GM18507 (cell line): ENCODE measurements around the gene CLIC5.

Experiments
- DNase-seq: peaks from one replicate; pipeline ENCODE4 v3.0.0; 2011; ENCODE audit warnings: low read depth; ENCODE audit not compliant: insufficient read length; ENCODE audit errors: extremely low spot score
- FAIRE-seq: peaks from 2 replicates; lab custom pipeline; 2011; peaks lifted over from hg19 to GRCh38; lab: Jason Lieb, UNC

The CLIC5 gene

DNA sequence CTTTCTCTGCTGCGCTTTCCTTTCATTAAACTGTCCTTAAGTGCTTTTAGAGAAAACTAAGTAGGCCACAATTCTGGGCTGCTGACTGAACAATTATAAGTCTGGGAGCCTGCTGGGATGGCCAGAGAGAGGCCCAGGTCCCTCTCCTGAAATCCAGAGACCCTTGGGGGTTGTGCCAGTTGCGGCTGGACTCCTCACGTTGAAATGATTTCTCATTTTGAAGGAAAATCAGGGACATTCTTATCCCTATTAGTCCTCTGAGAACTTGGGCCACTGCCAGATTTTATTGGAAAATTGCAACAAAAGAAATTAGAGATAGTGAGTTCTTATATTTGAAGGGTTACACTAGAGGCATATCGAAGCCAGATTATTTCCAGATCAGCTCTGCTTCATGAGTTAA, 145.1 kb downstream of the CLIC5 start:
- FAIRE-seq: no peak

DNA sequence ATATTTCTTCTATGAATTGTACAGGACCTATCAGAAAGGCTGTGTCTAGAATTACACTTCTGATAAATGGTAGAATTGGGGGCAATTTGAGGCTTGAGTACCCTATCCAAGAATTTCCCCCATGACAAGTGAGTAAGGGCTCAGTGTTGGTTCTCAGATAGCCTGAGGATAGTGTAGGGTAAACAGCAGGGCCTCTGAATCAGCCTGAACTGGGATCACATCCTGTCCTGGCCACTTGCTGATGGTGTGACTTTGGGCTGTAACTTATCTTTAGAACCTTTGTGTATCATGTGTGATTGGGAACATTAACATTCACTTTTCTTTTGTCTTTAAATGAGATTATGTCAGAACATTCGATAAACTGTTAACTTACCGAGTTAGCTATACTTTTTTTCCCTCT, 151.0 kb downstream of the CLIC5 start:
- DNase-seq: no peak
- FAIRE-seq: no peak

More for the DNA sequence above, 145.1 kb downstream of the CLIC5 start:
- DNase-seq: no peak

DNA sequence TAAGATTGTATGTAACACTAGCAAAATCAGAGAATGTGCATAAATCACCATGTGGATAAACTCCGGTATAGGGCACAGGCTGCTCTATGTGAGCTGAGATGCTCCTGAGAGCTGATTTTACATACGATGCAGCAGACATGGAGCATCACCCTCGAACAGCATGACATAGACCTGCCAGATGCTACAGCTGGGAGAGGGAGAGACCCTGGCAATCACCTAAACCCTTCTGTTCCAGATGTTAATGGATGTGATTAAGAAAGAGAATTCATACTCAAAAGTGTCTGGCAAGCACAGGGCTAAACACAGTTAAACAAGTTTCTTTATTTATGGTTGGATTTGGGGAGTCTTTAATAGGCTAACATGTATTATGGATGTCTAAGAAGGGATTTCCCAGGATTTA, 157.0 kb downstream of the CLIC5 start:
- FAIRE-seq: no peak
- DNase-seq: no peak

- FAIRE-seq: no peak
- DNase-seq: no peak
Observed at GRCh38 chr6:45857827-45858226, 157.8 kb downstream of the CLIC5 start.

- FAIRE-seq: no peak
Observed at GRCh38 chr6:45855642-45856394, 159.8 kb downstream of the CLIC5 start.

DNA sequence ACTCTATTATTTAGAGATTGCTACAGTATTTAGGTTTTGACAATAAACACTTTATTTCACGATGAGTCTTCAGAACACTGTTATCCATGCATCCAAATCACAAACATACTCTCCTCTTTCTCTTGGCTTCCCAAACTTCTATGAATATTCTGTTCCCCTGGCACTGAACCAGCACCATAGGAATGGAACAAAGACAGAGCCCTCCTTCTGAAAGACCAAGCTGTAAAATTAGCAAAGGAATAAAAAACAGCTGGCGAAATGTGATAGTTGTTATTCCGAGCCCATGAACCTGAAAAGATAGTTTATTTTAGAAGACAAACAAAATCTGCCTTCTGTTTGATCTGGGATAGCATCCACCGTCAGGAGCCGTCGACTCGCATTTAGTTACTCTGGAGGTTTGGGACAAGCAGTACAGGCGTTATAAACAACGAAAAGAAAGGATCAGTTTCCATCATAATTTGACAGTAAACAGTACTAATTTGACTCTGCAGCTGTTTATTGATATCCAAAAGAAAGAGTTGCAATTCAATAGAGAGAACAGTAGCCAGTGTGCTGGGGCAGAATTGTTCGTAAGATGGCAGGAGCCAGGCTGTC, 161.4 kb downstream of the CLIC5 start:
- FAIRE-seq (no peak), DNase-seq (no peak)

More at GRCh38 chr6:45855642-45856394, 159.8 kb downstream of the CLIC5 start:
- no peak for DNase-seq

- DNase-seq: no peak
- no peak for FAIRE-seq
Observed at GRCh38 chr6:45851034-45851400, 164.6 kb downstream of the CLIC5 start.

GRCh38 chr6:45850378-45851033, 165.2 kb downstream of the CLIC5 start:
- no peak for FAIRE-seq
- no peak for DNase-seq

DNA sequence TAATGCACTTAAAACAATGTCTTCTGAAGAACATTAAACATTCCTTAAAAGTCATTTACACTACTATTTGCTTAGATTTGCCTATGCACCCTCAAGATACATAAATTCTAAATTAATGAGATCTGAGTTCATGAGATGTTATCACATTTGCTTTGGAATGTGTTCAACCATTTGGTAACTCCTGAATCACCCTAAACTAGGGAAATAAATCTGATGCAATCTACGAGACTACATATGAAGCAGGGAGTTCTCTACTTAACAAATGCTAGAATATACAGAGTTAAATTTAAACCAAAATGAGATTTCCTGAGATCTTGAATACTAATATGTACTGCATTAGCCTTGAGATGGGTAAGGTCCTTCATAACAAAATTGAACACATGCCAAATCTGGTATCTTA, 170.1 kb downstream of the CLIC5 start:
- FAIRE-seq (no peak), DNase-seq (no peak)

DNA sequence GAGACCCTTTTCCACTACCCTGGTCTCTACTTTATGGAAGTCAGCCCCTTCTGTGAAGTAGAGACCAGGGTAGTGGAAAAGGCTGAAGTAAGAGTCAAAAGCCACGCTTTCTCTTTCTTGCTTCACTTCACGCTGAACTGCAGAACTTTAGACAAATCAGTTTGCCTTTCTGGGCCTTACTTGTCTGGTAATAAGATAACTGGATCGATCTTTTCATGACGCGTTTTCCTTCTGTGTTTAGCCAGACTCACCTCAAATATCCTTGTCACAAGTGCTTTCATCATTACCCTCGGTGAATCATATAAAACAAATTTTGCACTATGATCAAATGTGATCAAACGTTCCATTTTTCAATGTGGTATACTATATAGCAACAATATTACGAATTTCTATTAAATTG, 170.7 kb downstream of the CLIC5 start:
- FAIRE-seq (no peak), DNase-seq (no peak)

DNA sequence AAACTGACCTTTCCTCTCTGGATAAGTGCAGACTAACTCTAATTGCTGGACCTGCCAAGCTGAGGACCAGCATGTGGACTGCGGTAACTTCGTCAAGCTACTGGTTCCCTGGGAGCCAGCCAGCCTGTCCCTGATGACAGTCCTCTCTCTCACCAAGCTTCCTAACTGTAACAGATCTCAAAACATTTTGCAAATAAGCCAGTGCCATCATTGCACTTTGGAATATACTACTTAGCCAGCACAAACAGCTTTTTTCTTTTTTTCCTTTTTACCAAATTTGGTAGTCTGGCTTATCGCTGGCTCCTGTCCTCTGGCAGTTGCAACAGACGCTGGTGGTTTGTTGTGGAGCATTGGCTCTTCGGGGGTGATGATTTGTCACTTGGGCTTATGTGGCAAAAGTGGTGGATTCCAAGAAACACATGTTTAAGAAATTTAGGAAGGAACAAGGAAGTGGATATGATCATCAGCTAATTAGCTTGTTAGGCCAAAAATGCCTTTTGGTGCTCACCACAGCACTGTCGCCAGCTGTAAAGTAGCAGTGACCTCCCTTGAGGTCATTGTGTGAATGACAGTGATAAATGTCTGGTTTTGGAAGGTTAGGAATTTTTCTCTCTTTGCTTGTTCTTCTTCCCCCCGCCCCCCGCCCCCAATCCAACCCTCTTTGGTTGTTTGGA, 171.7 kb downstream of the CLIC5 start:
- FAIRE-seq: no peak
- no peak for DNase-seq

GRCh38 chr6:45841062-45841461, 174.6 kb downstream of the CLIC5 start:
- no peak for FAIRE-seq

GRCh38 chr6:45838996-45839395, 176.7 kb downstream of the CLIC5 start:
- DNase-seq (no peak), FAIRE-seq (no peak)

More at GRCh38 chr6:45841062-45841461, 174.6 kb downstream of the CLIC5 start:
- DNase-seq: no peak

DNA sequence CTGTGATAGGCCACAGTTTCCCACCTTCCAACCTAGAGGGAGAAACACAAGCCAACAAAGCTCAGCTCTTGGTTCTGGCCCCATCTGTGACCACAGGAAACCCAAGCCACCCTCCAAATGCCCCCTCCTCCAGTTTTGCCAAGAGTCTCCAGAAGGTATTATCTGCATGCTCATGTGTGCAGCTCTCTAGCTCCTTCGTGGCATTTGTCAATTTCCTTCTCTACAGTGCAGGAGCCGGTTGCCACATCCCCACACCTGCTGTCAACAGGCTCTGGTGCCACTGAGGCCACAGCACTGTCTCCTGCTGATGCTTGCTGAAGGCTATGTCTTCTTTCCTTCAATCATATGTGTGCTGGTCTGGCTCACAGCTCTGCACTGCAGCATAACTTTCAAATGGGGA, 177.2 kb downstream of the CLIC5 start:
- DNase-seq (no peak), FAIRE-seq (no peak)

GRCh38 chr6:45837541-45838200, 178.0 kb downstream of the CLIC5 start:
- FAIRE-seq: no peak
- DNase-seq: no peak

DNA sequence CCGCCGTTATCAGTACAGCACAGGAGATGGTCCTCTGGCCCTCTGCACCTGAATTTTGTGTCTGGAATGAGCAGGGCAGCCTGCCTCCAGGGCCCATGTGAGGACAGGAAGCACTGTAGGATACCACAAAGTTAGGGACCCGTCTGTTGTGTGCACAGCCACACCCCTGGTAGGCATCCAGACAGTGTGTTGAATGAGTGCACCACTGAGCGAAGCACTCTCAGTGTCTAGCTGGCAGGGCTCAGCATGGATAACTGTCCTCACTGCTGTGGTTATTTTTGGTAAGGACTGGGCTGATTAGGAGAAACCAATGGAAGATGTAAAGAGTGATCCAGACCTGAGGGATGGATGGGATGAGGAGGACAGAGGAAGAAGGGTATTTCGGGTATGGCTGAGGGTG, 178.7 kb downstream of the CLIC5 start:
- FAIRE-seq: no peak

GRCh38 chr6:45836438-45836824, 179.2 kb downstream of the CLIC5 start:
- DNase-seq (no peak), FAIRE-seq (no peak)

More for the DNA sequence above, 178.7 kb downstream of the CLIC5 start:
- DNase-seq: no peak

DNA sequence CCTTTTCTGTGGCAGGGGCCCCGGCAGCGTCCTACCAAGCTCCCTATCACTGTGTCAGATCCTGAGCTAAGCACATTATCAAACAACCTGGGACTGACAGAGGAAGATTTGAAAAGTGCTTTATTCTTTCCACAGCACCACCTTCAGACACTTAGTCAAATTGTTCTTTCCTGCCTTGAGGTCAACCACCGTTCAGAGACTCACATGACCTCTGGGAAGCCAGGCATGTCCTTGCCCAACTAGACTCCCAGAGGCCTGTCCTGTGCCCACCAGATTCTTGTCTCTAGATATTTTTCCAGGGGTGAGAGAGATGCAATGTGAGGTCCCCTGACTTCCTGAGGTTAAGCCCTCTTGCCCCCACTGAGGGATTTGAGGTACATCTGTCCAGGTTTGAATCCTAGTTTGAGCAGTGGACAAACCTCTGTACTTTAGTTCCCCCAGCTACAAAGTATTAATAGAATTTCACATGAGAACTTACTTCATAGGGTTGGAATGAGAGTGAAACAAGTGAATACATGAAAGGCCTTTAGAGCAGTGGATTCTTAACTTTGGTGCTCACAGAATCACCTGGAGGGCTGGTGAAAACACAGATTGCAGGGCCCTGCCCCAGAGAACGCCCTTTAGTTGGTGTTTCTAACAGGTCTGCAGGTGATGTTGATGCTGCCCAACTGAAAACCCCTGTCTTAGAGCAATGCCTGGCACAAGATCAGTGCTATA, 179.8 kb downstream of the CLIC5 start:
- DNase-seq: no peak

DNA sequence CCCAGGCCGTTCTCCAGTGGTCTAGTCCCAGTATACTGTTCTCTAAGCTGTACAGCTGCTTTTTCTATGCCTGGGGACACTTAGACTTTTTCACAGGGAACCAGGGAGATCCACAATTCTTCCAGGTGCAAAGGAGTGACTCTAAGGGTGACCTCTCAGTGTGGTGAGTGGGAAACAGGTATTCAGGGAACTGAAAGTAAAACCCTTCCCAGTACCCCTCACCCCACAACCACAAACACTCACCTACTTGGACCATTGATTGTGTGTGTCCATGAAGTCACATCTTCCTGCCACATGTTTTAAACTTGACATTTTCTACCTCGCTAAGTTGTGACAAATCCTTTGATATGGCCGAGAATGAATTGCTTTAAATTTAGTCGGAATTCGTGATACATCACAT, 183.6 kb downstream of the CLIC5 start:
- DNase-seq (no peak), FAIRE-seq (peak; percentile 63)

More for the DNA sequence above, 179.8 kb downstream of the CLIC5 start:
- FAIRE-seq: peak; percentile 59
